Measurements from ENCODE around the gene MSANTD2.

GRCh38 chr11:124745270-124745834 is 54.9 kb downstream of the MSANTD2 start:
- TF ChIP-seq CTCF (IDR thresholded peaks at IDR 0.05) (no peak), POLR2A (IDR thresholded peaks at IDR 0.05) (no peak), POLR2AphosphoS5 (IDR thresholded peaks at IDR 0.05; ENCODE audit: insufficient read depth in 1 of 2, low read depth in 1 of 2) (no peak)
